ENCODE measurements around the gene RAD51B.

DNA sequence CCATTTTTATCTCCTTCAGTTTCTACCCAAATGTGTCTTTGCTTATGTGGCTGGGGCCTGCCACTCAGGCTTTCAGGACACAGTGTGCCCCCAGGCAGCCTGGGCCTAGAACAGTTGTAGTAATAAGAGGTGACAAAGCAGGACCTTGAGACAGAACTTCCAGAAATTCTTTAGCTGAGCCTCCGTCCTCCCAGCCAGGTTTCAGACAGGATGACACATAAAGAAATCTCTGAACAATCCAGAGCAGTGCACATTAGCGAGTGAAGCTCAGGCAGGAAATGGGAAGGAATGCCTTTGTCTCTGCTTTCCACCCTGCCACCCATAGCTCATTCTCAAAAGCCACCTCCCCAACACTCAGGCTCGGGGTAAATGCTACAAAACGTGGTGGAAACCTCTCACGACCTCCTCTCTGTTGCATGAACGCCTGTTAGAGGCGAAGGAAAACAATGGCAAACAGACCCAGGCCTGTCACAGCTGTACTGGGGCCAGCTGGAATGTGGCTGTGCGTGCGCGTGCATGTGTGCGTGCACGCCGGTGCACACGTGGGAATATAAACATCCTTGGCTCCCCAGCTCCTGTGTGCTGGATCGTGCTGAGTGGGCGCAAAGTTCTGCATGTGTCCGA lies 686.6 kb downstream of the RAD51B start:
- no peak for TF ChIP-seq POLR2A (IDR thresholded peaks at IDR 0.05)
- no peak for TF ChIP-seq POLR2AphosphoS5 (IDR thresholded peaks at IDR 0.05)
